K562 (cell line): ENCODE data around the gene CSK. TPM values are rescaled to one million over a fixed set of nuclear protein-coding genes. Genes with fewer than 3 reads are reported as not detected.

ENCODE experiments used
- ATAC-seq: fragments of 200-7000 bp; cut with Tn5 transposase; 3 replicates; pipeline ENCODE4 v1.9.1; 2020; ENCODE audit warnings: moderate library complexity
- BruUV-seq: library from RNA; stranded (reverse); fragments of 400-500 nt; replicated peaks from 2 replicates; lab custom pipeline; 2021; lab: Mats Ljungman, UMichigan
- CTCF ChIA-PET: fragments of 300-600 bp; formaldehyde crosslinking; extraction: SDS; loops from one replicate; lab custom pipeline; 2021; ENCODE audit warnings: low intra/inter-chr PET ratio; lab: Yijun Ruan, JAX
- POLR2A ChIA-PET: fragments of 300-600, 350-650 bp; sonication (Branson Sonifier 250); formaldehyde crosslinking; extraction: SDS; loops from one replicate; lab custom pipeline; 2021; ENCODE audit warnings: antibody characterized with exemption, inconsistent platforms; lab: Yijun Ruan, JAX
- DNase-seq, 4 experiments: peaks; one replicate each; pipeline versions ENCODE4 v3.0.0 to v3.0.0-alpha.2; 2011 to 2018; ENCODE audit warnings: low spot score in 3 of 4, mixed read lengths in 3 of 4; ENCODE audit errors: extremely low read depth in 1 of 4
- FAIRE-seq: peaks from 2 replicates; lab custom pipeline; 2011; peaks lifted over from hg19 to GRCh38; lab: Jason Lieb, UNC
- H2AFZ ChIP-seq: 2 replicates; pipeline ENCODE4 v1.6.0; 2011; ENCODE audit warnings: low read depth, low read length, control low read depth, inconsistent platforms
- H3K27ac ChIP-seq: fragments of 200-600 bp; 3 replicates; pipeline ENCODE4 v1.8.0; 2011; ENCODE audit warnings: low read depth, mild to moderate bottlenecking, control low read depth, inconsistent platforms, low read length, moderate library complexity, mixed read lengths; ENCODE audit errors: extremely low read depth
- H3K27me3 ChIP-seq, 2 experiments: fragments of 300-600 bp in 1 of 2; 2 replicates in 1 of 2; 3 replicates in 1 of 2; pipeline versions ENCODE4 v1.6.0 to v1.8.0; 2011; ENCODE audit warnings: inconsistent platforms in 2 of 2, low read length in 2 of 2, mild to moderate bottlenecking in 1 of 2, mixed read lengths in 1 of 2, moderate library complexity in 1 of 2; ENCODE audit not compliant: control insufficient read depth in 2 of 2, insufficient read depth in 2 of 2
- H3K36me3 ChIP-seq: fragments of 300-600 bp; 3 replicates; pipeline ENCODE4 v1.8.0; 2011; ENCODE audit warnings: mild to moderate bottlenecking, low read length, inconsistent platforms; ENCODE audit not compliant: control insufficient read depth, insufficient read depth
- H3K4me1 ChIP-seq, 2 experiments: fragments of 200-600 bp in 1 of 2; replicated peaks in 1 of 2; 2 replicates in 1 of 2; 3 replicates in 1 of 2; pipeline versions ENCODE4 v1.5.1 to v1.8.0; 2011; ENCODE audit warnings: inconsistent platforms in 2 of 2, low read length in 2 of 2, mild to moderate bottlenecking in 1 of 2, mixed read lengths in 1 of 2, moderate library complexity in 1 of 2; ENCODE audit not compliant: control insufficient read depth in 2 of 2, insufficient read depth in 2 of 2
- H3K4me2 ChIP-seq: 2 replicates; pipeline ENCODE4 v1.6.1; 2011; ENCODE audit warnings: low read length, control low read depth, inconsistent platforms, mixed read lengths; ENCODE audit not compliant: insufficient read depth
- H3K4me3 ChIP-seq: fragments of 200-600 bp; sonication (generic), shearing (Covaris generic); 2 replicates; pipeline ENCODE4 v1.5.1; 2016; ENCODE audit warnings: control low read depth, inconsistent platforms
- H3K79me2 ChIP-seq: fragments of 200-600 bp; 3 replicates; pipeline ENCODE4 v1.8.0; 2011; ENCODE audit warnings: low read length, inconsistent platforms; ENCODE audit not compliant: control insufficient read depth, insufficient read depth
- H3K9ac ChIP-seq, 2 experiments: 2 replicates each; pipeline versions ENCODE4 v1.6.0 to v1.6.1; 2011; ENCODE audit warnings: low read depth in 2 of 2, low read length in 2 of 2, control low read depth in 1 of 2, inconsistent platforms in 1 of 2, mild to moderate bottlenecking in 1 of 2, mixed read lengths in 1 of 2; ENCODE audit not compliant: insufficient read depth in 1 of 2
- H3K9me1 ChIP-seq: one replicate; pipeline ENCODE4 v1.6.0; 2011; ENCODE audit warnings: inconsistent platforms, mild to moderate bottlenecking, low read length, moderate library complexity; ENCODE audit not compliant: control insufficient read depth, insufficient read depth
- H3K9me3 ChIP-seq: replicated peaks from 2 replicates; pipeline ENCODE4 v1.5.1; 2011; ENCODE audit warnings: low read depth, low read length, inconsistent platforms; ENCODE audit not compliant: control insufficient read depth, insufficient read depth
- H4K20me1 ChIP-seq: replicated peaks from 2 replicates; pipeline ENCODE4 v1.6.1; 2011; ENCODE audit warnings: low read length, inconsistent platforms, mixed read lengths; ENCODE audit not compliant: control insufficient read depth, insufficient read depth
- CBFA2T3 ChIP-seq: fragments of 450-650 bp; IDR thresholded peaks from 2 replicates; pipeline ENCODE4 v1.6.1; 2017
- STAG1 ChIP-seq: sonication (generic); formaldehyde crosslinking; IDR thresholded peaks from 2 replicates; pipeline ENCODE4 v1.5.0; 2020; ENCODE audit warnings: missing genetic modification reagents, borderline replicate concordance
- TGIF2 ChIP-seq: sonication (generic); formaldehyde crosslinking; IDR thresholded peaks from 2 replicates; pipeline ENCODE4 v1.8.1; 2022; ENCODE audit warnings: mild to moderate bottlenecking, missing genetic modification reagents, moderate library complexity
- ZNF239 ChIP-seq: fragments of 250-450 bp; sonication (Bioruptor Pico); IDR thresholded peaks from 2 replicates; pipeline ENCODE4 v1.4.0; 2020; ENCODE audit warnings: mild to moderate bottlenecking
- WGBS: fragments of 100-300 bp; shearing (Covaris generic); methylation state at CpG from one replicate; pipeline ENCODE4 v1.1.6; 2016; ENCODE audit warnings: low coverage, mixed read lengths; ENCODE audit not compliant: insufficient coverage; ENCODE audit errors: missing lambda C conversion rate; 5-methylcytosine and 5-hydroxymethylcytosine counted together
- in situ Hi-C: fragments of 300-500 bp; cut with MboI; formaldehyde crosslinking; loops from 4 replicates; pipeline ENCODE4 v1.15.0; 2018; ENCODE audit warnings: inconsistent platforms, mixed read lengths
- intact Hi-C: fragments of 100-400 bp; cut with micrococcal nuclease; formaldehyde crosslinking; loops from 2 replicates; pipeline ENCODE4 v1.14.2; 2022
- polyA plus RNA-seq, 8 experiments: library from polyadenylated mRNA; depleted of rRNA in 4 of 8; stranded (reverse) in 5 of 8; unstranded in 3 of 8; fragments of >200 nt; fragmentation: Nextera tagmentation in 2 of 8; fragmentation: Illumina TruSeq in 1 of 8; extraction: Ambion mirVana in 2 of 8; extraction: Trizol in 1 of 8; gene quantifications; 2 replicates each; pipeline versions ENCODE4 v1.2.1 to v1.2.3, GENCODE V29; 2011 to 2014; ENCODE audit warnings: inconsistent platforms in 1 of 8, missing spikeins in 1 of 8
- total RNA-seq, 7 experiments: library from RNA; depleted of rRNA in 6 of 7; stranded (reverse); fragments of >200 nt in 6 of 7; fragmentation: Illumina TruSeq in 2 of 7; extraction: Trizol in 2 of 7; gene quantifications; 2 replicates each; pipeline versions ENCODE4 v1.2.1 to v1.2.3, GENCODE V29; 2011 to 2021; ENCODE audit warnings: low replicate concordance in 1 of 7
- TF ChIP-seq, protein P1 (sequence below), 3 experiments: IDR thresholded peaks in 2 of 3; conservative IDR thresholded peaks in 1 of 3; 2 replicates each; pipeline ENCODE4 v1.5.1; 2011 to 2012; ENCODE audit warnings: low read length in 3 of 3, mild to moderate bottlenecking in 3 of 3, control low read depth in 2 of 3, improper control_type of control experiment in 1 of 3, inconsistent platforms in 1 of 3, low read depth in 1 of 3, mixed read lengths in 1 of 3, moderate library complexity in 1 of 3; ENCODE audit not compliant: insufficient read depth in 2 of 3

CSK gene
- total and polyA plus RNA-seq, 9 of the 15 experiments (the other 6 are each of a cell fraction or from before 2014, with no cell fraction given), result 1.5 to 112 (median 22.5) TPM

DNA sequence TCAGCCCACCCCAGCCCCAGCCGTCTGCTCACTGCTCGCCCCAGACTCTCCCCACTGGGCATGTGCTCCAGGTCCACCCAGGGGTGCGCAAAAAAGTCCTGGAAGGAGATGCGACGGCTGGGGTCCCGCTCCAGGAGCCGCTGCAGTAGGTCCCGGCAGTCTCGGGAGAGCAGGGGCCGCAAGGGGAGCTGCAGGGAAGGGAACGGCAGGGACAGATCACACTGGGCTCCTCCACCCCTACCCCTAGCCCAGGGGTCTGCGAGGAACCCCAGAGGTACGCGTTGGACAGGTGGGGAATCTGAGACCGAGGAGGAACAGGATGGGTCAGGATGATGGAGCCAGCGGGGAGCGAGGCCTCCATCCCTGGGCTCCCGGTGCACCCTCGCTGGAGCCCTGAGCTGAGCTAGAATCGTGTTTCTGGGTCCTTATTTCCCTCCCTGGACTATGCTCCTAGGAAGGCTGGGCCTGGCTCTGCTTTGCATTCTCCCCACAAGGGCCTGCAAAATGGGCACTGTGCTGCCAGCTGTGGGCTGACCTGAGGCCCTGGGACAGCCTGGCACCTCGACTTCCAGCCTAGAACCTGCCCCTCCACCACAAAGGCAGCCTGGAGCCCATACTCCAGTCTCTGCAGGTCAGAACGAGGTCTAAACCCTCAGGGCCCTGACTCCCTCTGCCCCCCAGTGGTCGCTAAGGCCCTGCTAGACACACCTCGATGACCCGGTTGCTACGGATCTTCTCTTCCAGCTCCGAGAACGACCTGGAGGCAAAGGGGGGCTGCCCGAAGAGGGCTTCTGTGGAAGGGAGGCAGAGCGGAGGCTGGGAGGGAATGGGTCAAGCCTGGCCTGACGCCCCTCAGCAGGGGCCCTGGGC lies 57.9 kb downstream of the CSK start:
- ATAC-seq (no peak), DNase-seq (peak in 2 of 4 experiments; percentile 34 to 36), FAIRE-seq (peak; percentile 29)
- H3K9me3 ChIP-seq, result no peaks in the 10 kb centered on the region
- H3K79me2 ChIP-seq, result peaks cover 14% of the 10 kb centered on the region; the same call in 2 of the 3 replicates
- H3K4me2 ChIP-seq, result no peak overlapping the region
- no TSS peak for BruUV-seq
- H3K9me1 ChIP-seq, result peaks cover 8% of the 10 kb centered on the region
- POLR2A ChIA-PET, result interaction anchor here (0.6 to 1.7 kb wide), 3 partner anchors 12 to 365 kb away, joined by 3 to 5 read pairs (median 3); no protein-coding TSS in a partner anchor
- peaks cover 58% of the 10 kb centered on the region; the same call in 1 of the 3 replicates for H3K36me3 ChIP-seq
- 0 out of 2 replicates have a peak, but pooled peaks have one; percentile 13 for TF ChIP-seq STAG1 (CRISPR knock-in tag)
- TF ChIP-seq CBFA2T3, result no peak
- TF ChIP-seq ZNF239 (CRISPR knock-in tag), result no peak
- no peak for TF ChIP-seq TGIF2
- TF ChIP-seq, protein P1, sequence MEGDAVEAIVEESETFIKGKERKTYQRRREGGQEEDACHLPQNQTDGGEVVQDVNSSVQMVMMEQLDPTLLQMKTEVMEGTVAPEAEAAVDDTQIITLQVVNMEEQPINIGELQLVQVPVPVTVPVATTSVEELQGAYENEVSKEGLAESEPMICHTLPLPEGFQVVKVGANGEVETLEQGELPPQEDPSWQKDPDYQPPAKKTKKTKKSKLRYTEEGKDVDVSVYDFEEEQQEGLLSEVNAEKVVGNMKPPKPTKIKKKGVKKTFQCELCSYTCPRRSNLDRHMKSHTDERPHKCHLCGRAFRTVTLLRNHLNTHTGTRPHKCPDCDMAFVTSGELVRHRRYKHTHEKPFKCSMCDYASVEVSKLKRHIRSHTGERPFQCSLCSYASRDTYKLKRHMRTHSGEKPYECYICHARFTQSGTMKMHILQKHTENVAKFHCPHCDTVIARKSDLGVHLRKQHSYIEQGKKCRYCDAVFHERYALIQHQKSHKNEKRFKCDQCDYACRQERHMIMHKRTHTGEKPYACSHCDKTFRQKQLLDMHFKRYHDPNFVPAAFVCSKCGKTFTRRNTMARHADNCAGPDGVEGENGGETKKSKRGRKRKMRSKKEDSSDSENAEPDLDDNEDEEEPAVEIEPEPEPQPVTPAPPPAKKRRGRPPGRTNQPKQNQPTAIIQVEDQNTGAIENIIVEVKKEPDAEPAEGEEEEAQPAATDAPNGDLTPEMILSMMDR (IDR thresholded peaks at IDR 0.05 in 2 of 3, conservative IDR thresholded peaks at IDR 0.05 in 1 of 3; ENCODE audit: insufficient read depth in 2 of 3, low read depth in 1 of 3, low read length in 3 of 3), result peak; percentile 23 to 42 (median 34); a peak in 3 of 6 replicates
- H3K27ac ChIP-seq, result no peak overlapping the region
- intact Hi-C loops (loop anchor here (5.0 kb wide), 4 partner anchors 53 to 148 kb away; partner anchors contain the start of gene MPI), in situ Hi-C loops (no loop called here)
- no peak overlapping the region for H2AFZ ChIP-seq
- WGBS, result 84% methylated on average over 27 of the region's 31 CpGs
- no peak overlapping the region for H3K4me3 ChIP-seq
- H3K9ac ChIP-seq, result peak overlapping the region in 1 of 2 experiments; percentile 74; a peak in 2 of 4 replicates
- peaks cover 8% of the 10 kb centered on the region; the same call in 1 of the 2 replicates for H4K20me1 ChIP-seq
- peaks cover 19 to 62% of the 10 kb centered on the region in 2 experiments; a peak in 4 of 5 replicates for H3K4me1 ChIP-seq
- no peaks in the 10 kb centered on the region for H3K27me3 ChIP-seq
- CTCF ChIA-PET, result no interaction called here
